ENCODE measurements around the gene TBC1D2. TPM values are rescaled to one million over a fixed set of nuclear protein-coding genes. Genes with fewer than 3 reads are reported as not detected.
"Not testable (repeated sequence)": the region's sequence is repeated elsewhere in the genome, so short reads cannot be mapped to it uniquely, and the experiment has no call there.

Gene TBC1D2
- total RNA-seq, 2 donors from 2014 or later = 3.3 to 4.7 TPM

GRCh38 chr9:98176391-98177259, 78.8 kb downstream of the TBC1D2 start:
- Histone ChIP-seq H3K27me3 (no peaks in the 10 kb centered on the region), H3K27ac (no peak overlapping the region), H3K4me1 (no peaks in the 10 kb centered on the region), H3K4me3 (no peak overlapping the region), H3K36me3 (replicated peaks in 1 of 2; ENCODE audit: insufficient read depth in 1 of 2, low read depth in 2 of 2) (no peaks in the 10 kb centered on the region), H3K9me3 (no peaks in the 10 kb centered on the region)
- ATAC-seq (no peak), DNase-seq (no peak)
- intact Hi-C loops (cut with DNase I) = no loop called here
- 72 to 73% methylated on average over 8 to 9 of the region's 9 CpGs for WGBS, 2 donors
- TF ChIP-seq POLR2A (IDR thresholded peaks at IDR 0.05) (no peak), CTCF (IDR thresholded peaks at IDR 0.05) (no peak)

DNA sequence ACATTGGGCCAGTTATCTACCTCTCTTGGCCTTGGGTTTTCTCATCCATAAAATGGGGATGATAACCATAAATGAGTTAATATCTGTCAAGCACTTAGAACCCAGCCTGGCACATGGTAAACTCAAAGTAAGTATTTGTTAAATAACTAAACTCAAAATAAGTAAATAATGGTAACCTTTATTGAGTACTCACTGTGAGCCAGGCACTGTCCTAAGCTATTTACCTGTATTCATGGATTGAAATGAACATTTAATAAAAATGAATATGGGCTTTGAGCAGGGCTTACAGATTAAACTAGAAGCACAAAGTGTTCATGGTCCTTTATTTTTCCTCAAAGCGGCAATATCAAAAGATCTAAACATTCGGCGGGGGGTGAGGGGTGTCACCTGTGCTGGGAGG, 79.7 kb downstream of the TBC1D2 start:
- intact Hi-C loops (cut with DNase I) = no loop called here

GRCh38 chr9:98175028-98175569, 80.3 kb downstream of the TBC1D2 start:
- no peaks in the 10 kb centered on the region for H3K36me3 ChIP-seq (replicated peaks in 1 of 2; ENCODE audit: insufficient read depth in 1 of 2, low read depth in 2 of 2)
- intact Hi-C loops (cut with DNase I) = no loop called here
- H3K27me3 ChIP-seq = no peaks in the 10 kb centered on the region
- H3K4me1 ChIP-seq = no peaks in the 10 kb centered on the region
- no peak overlapping the region for H3K4me3 ChIP-seq
- ATAC-seq (no peak), DNase-seq (no peak)
- no peak overlapping the region for H3K27ac ChIP-seq
- no peak for TF ChIP-seq POLR2A (IDR thresholded peaks at IDR 0.05)
- TF ChIP-seq CTCF (IDR thresholded peaks at IDR 0.05) = no peak
- WGBS, 2 donors = 60% methylated on average over 6 of the region's 6 CpGs; no CpG with 5 or more reads in 1 of the 2 donors
- no peaks in the 10 kb centered on the region for H3K9me3 ChIP-seq

More for the DNA sequence above, 79.7 kb downstream of the TBC1D2 start:
- Histone ChIP-seq H3K27ac (no peak overlapping the region), H3K4me3 (no peak overlapping the region), H3K4me1 (no peaks in the 10 kb centered on the region), H3K9me3 (no peaks in the 10 kb centered on the region), H3K27me3 (no peaks in the 10 kb centered on the region), H3K36me3 (replicated peaks in 1 of 2; ENCODE audit: insufficient read depth in 1 of 2, low read depth in 2 of 2) (no peaks in the 10 kb centered on the region)
- 73 to 76% methylated on average over 3 of the region's 3 CpGs for WGBS, 2 donors
- no peak for TF ChIP-seq CTCF (IDR thresholded peaks at IDR 0.05)
- TF ChIP-seq POLR2A (IDR thresholded peaks at IDR 0.05) = no peak
- DNase-seq = no peak
- no peak for ATAC-seq

DNA sequence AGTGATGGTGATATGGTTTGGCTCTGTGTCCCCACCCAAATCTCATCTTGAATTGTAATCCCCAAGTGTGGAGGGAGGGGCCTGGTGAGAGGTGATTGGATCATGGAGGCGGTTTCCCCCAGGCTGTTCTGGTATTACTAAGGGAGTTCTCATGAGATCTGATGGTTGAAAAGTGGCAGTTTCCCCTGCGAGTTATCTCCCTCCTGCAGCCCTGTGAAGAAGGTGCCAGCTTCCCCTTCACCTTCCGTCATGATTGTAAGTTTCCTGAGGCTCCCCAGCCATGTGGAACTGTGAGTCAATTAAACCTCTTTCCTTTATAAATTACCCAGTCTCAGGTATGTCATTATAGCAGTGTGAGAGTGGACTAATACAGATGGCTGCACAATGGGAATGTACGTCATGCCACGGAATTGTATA, 80.9 kb downstream of the TBC1D2 start:
- H3K27me3 ChIP-seq; DNase-seq; H3K9me3 ChIP-seq; H3K4me1 ChIP-seq; ATAC-seq; intact Hi-C loops (cut with DNase I); H3K27ac ChIP-seq; H3K36me3 ChIP-seq (replicated peaks in 1 of 2; ENCODE audit: insufficient read depth in 1 of 2, low read depth in 2 of 2); H3K4me3 ChIP-seq: not testable (repeated sequence)
- 81 to 90% methylated on average over 5 of the region's 5 CpGs for WGBS, 2 donors

- Histone ChIP-seq H3K27ac (no peak overlapping the region), H3K36me3 (replicated peaks in 1 of 2; ENCODE audit: insufficient read depth in 1 of 2, low read depth in 2 of 2) (no peaks in the 10 kb centered on the region), H3K27me3 (no peaks in the 10 kb centered on the region), H3K4me3 (no peak overlapping the region), H3K9me3 (no peaks in the 10 kb centered on the region), H3K4me1 (no peaks in the 10 kb centered on the region)
- intact Hi-C loops (cut with DNase I) = no loop called here
- ATAC-seq (no peak), DNase-seq (no peak)
- 85 to 87% methylated on average over 14 to 16 of the region's 16 CpGs for WGBS, 2 donors
- TF ChIP-seq CTCF (IDR thresholded peaks at IDR 0.05) = no peak
These were observed 82.3 kb downstream of the TBC1D2 start for GRCh38 chr9:98173181-98173580.

Measured in body of pancreas (tissue), 4 donors.